GM19240 (cell line): ENCODE measurements around the gene CCL26.
"Not testable (repeated sequence)": the region's sequence is repeated elsewhere in the genome, so short reads cannot be mapped to it uniquely, and the experiment has no call there.

Source experiments
- DNase-seq: peaks from one replicate; pipeline ENCODE4 v3.0.0; 2011; ENCODE audit warnings: low spot score; ENCODE audit not compliant: insufficient read length

The CCL26 gene

DNA sequence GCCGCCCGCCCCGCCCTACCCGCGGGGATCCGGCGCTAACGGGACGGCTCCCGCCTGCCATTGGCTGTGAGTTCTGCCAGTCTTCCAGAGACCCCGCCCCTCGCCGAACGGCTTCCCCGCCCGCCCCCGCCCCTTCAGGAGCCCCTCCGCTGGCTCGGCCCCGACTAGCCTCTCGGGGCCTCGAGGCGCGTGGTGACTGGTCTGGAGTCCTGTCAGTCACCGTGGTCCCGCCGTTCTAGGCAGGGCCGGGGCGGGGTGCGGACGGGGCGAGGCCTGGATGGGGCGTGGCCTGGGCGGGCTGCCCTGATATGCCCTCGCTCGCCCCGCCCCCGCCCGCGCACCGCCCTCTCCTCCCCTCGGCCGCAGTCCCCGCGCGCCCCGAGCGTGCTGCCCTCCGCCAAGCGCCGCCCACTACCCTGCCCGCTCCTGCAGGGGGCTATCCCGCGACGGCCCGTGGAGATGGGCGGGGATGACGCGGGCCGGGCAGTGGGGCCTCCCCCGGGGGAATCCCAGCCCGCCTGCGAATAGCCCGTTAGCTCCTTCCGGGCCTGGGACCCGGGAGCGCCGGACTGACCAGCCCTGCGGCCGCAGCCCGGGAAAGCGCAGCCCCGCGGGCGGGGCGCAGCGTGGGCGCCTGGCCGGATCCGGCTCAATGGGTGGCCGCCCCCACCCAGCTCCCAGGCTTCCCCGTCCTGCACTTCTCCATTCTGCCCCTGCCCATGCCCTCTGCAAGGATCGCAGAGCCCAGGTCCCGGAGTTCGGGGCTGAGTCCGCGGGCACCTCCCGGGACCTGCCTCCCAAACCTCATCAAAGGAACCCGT lies 32.8 kb downstream of the CCL26 start:
- peak; percentile 97 for DNase-seq

DNA sequence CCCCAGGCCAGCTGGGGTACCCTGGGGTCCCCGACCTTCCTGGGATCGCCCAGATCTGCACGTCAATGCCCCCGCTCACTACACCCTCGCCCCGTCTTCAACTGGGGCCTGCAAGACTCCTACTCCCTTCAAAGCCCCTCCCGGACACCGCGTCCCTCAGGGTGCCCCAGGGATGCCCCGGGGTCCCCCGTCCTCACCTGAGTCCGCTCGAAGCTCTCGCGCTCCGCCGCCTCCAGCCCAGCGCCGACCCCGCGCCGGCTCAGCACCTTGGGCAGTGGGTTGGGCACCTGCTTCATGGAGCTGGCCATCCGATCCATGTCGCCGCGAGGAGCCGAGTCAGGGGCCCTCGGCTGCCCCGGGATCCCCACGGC lies 33.4 kb downstream of the CCL26 start, which contains the start of gene HIP1:
Gene HIP1 (minus strand): TSS at position 338 of the 371 bp plus-strand sequence. CDS start 21 bp downstream, at position 317.
- no peak for DNase-seq

DNA sequence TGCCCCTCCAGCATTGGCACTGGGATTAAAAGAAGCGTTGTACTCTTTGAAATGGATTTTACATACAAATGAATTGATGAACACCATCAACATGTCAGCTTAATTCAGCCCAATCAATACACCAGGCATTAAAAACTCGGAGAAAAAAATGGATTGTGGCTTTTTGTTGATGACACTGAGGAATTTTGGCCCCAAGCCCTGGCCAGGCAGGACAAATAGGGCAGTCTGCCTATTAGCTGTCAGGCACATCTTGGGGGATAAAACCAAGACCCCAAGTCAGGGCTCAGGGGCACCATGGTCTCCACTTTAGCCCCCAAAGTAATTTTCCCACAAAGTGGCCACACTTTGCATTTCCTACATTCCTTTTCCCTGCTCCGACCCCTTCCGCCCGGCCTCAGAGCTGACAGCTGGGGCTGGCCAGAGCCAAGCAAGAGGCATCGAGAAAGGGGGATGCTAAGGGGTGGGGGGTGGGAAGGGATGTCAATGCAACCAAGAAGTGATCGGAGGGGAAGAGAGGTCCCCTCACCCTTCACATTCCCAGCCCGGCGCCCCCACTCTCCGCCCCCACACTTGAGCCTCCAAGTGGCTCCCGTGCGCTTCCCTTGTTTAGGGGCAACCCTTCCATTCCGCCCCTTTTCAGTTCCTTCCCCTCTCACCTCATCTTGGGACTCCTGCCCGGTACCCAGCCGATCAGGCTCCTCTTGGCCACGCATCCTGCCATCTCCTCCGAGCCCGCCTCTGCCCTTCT lies 34.0 kb downstream of the CCL26 start:
- DNase-seq, result no peak

DNA sequence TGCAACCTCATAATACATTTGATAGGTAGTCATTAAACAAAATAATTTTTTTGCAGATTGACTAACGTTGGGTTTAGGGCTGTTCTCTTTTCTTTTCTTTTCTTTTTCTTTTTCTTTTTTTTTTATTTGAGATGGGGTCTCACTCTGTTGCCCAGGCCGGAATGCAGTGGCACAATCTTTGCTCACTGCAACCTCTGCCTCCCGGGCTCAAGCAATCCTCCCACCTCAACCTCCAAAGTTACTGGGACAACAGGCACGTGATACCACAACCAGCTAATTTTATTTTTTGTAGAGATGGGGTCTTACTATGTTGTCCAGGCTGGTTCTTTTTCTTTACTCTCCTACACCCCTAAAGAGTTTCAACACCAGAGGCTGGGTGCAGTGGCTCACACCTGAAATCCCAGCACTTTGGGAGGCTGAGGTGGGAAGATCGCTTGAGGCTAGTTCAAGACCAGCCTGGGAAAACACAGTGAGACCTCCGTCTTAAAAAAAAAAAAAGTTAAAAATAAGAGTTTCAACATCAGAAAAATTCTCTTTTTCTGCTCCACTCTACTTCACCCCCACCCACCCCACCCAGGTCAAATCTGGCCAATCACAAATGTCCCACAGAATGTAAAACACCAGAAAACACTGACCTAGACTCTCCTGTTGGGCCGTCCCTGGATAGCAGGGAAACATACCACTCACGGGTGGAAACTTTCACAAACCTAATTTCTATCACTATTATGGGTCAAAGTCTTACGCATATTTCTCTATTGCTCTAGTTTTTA lies 36.2 kb downstream of the CCL26 start:
- DNase-seq, result no peak

DNA sequence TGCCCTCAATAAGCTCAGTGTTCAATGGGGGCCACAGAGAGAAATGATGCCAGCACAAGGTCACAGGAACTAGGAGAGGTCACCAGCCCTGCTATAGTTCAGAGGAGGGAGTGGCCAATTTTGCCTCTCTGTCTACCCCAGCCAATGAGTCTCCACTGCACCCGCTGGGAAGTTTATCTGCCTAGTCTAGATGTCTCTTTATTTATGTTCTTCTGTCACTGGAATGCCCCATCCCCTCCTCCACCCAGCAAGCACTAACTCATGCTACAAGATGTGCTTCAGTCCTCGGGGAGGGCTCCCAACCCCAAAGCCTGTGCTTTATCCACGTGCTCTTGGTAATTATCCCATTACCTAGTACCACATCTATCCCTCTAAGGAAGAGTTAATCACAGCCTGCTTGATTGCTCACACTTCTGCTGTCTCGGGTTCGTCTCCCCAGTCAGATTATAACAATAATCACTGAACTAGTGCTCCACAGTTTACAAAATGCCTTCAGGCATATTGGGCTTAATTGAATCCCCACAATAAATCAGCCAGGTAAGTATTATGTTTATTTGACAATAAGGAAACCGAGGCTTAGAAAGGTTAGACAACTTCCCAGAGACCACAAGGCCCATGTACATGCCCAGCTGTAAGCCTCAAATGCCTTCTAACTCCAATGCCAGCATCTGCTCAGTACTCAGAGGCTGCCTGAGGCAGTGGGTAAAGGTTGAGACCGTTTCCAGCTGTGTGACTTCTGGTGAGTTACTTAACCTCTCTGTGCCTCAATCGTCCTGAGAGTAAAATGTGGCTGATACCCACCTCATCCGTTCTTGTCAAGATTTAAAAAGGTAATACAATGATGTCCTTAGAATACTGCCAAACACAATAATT lies 37.2 kb downstream of the CCL26 start:
- DNase-seq, result no peak

DNA sequence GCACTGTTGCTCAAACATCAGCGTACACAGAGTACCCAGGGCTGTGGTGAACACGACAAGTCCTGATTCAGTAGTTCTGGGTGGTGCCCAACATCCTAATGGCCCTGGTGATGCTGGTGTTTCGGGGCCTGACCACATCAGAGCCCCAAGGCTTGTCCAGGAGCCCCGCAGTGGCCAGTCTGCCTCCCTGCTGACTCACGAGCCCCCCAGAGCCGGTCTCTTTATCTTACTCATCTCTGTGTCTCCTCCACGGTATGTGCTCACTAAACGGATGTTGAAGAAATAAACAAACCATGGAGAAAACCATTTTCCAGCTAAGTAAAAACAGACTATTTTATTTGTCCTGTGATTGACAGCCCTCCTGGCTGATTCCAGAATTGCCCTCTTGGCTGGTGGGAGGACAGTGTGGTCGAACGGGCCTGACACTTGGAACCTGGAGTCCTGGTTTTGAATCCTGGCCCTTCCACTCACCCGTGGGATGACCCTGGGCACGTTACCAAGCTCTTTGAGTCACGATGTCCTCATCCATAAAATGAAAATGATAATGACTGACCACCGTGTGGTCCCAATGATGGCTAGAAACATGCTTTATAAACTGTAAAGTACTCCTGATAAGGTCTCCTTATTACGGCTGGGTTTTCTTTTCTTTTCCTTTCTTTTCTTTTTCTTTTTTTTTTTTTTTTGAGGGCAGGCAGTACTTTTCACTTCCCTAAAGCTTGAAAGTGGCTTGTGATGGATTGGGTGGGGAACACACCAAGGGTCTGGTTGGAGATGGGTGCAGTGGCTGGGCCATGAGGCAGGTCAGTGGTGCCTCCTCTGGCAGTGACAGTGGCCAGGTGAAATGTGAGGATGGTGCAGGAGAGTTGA lies 39.0 kb downstream of the CCL26 start:
- no peak for DNase-seq

DNA sequence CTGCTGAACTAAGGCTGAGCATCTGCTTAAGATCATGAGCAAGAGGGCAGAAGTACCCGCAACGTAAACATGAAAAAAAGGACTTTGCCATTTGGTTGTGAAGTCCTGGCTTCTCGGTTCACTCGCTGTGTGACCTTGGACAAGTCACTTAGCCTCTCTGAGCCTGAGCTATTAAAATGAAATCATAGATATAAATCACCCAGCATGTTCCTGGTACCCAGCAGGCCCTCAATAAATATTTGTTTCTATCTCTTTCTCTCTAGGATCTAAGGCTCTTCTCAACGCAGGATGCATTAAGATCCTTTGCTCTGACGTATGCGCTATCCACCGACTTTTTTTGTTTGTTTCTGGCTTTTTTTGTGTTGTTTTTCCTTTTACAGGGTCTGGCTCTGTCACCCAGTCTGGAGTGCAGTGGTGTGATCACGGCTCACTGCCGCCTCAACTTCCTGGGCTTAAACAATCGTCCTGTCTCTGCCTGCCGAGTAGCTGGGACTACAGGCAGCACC lies 39.9 kb downstream of the CCL26 start:
- DNase-seq, result no peak

DNA sequence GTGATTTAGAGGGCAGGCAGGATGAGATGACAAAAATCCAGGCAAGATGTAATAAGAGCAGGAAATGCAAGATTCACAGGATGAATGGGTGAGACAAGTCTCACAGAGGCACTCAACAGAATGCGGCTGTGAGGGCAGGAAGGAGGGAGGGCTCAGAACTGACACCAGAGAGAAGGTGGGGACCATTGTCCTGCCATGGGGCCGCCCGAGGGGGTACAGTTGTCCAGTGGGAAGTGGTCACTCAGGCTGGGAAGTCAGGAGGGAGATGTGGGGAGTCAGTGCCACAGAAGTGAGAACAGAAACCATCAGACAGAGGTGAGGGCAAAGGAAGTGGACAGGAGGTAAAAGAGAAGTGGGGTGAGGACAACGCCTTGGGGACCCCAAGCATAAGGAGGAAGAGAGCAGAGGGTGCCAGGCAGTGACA lies 42.1 kb downstream of the CCL26 start:
- no peak for DNase-seq

DNA sequence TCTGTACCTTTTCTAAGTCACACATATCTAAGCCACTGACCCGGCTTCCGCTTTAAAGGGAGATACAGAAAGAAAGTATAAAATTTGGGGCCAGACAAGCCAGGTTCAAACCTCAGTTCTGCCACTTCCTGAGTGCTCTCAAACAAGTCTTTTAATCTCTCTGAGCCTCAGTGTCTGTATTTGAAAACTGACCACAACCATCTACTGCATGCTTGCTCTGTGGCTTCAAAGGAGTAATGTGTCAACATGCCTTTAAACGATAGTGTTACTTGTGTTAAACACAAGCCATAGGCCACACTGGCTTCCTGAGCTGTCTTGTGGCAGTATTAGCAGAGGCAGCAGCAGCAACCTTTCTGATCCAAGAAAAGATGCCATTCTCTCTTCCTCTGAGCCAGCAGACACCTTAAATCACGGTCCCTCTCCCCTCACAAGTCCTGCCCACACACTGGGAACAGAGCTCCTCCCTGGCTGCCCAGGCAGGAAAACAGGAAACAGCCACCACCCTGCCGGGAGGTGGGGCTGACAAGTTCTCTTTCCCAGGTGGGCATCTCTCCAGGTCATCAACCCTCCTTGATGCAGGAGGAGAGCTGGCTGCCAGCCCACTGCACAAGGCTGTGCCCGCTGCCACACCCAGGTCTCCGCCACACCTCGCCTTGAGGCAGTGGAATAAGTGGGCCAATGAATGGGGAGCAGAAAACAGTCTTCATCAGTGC lies 44.0 kb downstream of the CCL26 start:
- no peak for DNase-seq

DNA sequence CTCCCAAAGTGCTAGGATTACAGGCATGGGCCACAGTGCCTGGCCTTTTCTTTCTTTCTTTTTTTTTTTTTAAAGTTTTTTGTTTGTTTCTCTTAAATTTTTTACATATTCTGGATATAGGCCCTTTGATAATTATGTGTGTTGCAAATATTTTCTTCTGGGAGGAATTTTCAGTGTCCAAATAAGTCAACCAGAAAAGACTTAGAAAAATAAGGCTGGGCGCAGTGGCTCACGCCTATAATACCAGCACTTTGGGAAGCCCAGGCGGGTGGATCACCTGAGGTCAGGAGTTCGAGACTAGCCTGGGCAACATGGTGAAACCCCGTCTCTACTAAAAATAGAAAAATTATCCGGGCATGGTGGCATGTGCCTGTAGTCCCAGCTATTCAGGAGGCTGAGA lies 44.7 kb downstream of the CCL26 start:
- DNase-seq, result not testable (repeated sequence)

DNA sequence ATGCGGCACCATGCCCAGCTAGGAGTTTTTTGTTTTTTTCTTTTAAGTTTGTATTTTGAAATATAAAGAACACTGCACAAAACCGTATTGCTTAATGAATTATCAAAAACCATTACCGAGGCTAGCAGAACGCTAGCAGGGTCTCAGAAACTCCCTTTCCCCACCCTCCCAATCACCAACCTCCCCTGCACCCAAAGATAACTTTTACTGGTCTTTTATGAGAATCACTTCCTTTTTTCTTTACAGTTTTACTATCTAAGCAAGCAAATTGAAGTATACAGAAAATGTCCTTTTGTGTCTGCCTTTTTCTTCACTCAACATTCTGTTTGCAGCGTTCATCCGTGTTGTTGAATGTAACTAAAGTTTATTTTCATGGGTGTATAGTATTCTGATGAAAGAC lies 46.7 kb downstream of the CCL26 start:
- no peak for DNase-seq

DNA sequence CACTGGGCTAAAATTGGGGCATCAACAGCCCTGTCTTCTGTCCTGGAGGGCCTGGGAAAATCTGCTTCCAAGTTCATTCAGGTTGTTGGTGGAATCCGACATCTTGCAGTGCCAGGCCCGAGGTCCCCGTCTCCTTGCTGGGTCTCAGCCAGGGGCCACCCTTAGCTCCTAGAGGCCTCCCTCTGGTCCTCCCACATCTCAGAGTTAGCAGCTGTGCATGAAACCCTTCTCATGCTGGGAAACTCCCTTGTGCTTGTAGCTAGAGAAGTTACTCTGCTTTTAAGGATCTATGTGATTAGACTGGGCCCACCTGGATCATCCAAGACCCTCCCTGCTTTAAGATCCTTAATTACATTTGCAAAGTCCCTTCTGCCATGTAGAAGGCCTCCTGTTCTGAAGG lies 48.6 kb downstream of the CCL26 start:
- DNase-seq, result no peak

DNA sequence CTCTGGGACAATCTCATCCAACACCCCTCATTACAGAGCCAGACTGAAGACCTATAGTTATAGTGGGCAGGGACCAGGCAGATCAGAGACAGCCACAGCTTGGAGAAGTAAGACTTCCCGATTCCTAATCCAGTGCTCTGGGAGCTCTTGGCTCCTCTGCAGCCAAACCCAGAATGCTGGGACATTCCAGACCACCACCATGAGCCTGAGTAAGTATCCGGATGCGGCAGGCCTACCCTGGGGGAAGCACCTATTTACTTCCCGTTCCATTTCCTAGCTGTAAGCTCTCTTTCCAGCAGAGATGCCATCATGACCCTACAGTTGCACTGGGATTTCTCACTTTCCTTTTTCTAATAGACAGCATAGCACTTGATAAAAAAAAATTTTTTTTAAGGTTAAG lies 49.6 kb downstream of the CCL26 start:
- DNase-seq, result no peak

DNA sequence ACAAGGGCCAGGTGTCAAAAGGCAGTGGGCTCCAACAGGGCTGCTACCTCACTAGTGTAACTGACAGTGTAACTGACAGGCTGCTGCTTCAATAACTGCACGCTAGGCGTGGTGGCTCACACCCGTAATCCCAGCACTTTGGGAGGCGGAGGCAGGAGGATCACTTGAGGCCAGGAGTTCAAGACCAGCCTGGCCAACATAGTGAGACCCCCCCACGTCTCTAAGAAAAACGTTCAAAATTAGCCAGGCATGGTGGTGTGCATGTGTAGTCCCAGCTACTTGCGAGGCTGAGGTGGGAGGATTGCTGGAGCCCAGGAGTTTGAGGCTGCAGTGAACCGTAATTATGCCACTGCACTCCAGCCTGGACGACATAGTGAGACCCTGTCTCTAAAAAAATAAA lies 50.1 kb downstream of the CCL26 start:
- DNase-seq, result not testable (repeated sequence)

DNA sequence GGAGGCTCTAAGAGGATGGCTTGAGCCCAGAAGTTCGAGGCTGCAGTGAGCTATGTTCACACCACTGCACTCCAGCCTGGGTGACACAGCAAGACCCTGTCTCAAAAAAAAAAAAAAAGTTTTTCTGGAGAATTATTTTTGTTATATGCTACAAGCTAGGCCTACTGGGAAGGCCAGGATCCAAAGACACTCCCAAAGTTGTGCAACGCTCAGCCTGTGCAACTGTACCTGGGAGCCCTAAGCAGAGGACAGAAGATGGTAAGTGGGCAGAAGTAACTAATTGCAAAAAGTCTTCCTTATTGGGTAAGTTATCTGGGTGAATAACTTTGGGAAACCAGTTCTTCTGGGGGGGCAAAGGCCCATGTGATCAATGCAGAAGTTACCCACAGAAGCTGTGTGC lies 50.6 kb downstream of the CCL26 start:
- DNase-seq, result no peak

DNA sequence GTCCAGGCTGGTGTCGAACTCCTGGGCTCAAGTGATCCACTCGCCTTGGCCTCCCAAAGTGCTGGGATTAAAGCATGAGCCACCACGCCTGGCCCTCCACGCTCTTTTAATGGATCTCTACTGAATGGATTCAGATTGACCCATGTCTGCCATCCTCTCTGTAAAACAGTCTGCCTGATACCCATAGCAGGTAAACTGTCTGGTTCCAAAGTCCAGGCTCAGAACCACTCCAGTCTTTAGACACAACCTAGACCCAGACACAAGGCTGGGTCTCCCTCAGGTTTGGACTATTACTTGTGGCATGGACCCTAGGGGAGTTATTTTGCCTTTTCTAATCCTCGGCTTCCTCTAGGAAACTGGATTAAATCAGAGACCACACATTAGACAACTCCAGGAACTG lies 52.4 kb downstream of the CCL26 start:
- DNase-seq, result no peak
